DMS53 treated with DMSO at 0.1 percent for 48 hours (cell line): ENCODE measurements around the gene ADGRV1.
"Not testable (repeated sequence)": the region's sequence is repeated elsewhere in the genome, so short reads cannot be mapped to it uniquely, and the experiment has no call there.

Experiments
- DNase-seq: peaks from one replicate; lab custom pipeline; 2025; ENCODE audit not compliant: unreplicated experiment; lab: John Stamatoyannopoulos, UW

The ADGRV1 gene

DNA sequence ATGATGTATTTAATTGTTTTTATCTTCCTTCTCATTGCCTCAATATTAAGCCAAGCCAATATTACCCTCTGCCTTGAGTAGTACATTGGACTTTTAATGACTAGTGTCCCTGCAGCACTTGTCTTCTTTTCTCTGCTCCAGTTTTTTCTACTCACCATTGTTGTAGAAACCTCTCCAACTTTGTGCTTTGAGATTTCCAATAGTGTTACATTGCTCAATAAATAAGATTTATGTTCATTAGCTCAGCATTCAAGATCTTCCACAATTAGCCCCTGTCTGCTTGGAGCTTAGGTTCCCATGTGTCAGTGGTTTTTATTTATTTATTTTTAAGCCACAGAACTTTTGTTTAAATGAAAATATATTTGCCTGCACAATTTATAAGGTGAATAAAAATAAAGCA lies 145.3 kb downstream of the ADGRV1 start:
- no peak for DNase-seq

DNA sequence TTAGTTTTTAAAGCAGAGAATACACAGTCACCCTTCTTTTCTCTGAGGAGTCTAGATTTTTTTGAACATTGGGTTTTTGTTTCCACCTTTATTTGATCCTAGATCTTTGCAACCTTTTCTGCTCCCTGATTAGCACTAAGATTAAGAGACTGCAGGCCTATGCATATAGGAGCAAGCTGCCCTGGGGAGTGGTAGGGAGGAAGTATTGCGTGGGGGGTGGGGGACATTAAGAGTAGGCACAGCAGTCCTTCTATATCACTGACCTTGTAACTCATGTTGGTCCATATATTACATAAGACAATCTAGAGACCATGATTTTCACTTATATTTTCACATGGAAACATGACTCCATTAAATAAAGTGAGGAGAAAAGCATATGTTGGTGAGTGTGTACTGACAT lies 149.1 kb downstream of the ADGRV1 start:
- no peak for DNase-seq

DNA sequence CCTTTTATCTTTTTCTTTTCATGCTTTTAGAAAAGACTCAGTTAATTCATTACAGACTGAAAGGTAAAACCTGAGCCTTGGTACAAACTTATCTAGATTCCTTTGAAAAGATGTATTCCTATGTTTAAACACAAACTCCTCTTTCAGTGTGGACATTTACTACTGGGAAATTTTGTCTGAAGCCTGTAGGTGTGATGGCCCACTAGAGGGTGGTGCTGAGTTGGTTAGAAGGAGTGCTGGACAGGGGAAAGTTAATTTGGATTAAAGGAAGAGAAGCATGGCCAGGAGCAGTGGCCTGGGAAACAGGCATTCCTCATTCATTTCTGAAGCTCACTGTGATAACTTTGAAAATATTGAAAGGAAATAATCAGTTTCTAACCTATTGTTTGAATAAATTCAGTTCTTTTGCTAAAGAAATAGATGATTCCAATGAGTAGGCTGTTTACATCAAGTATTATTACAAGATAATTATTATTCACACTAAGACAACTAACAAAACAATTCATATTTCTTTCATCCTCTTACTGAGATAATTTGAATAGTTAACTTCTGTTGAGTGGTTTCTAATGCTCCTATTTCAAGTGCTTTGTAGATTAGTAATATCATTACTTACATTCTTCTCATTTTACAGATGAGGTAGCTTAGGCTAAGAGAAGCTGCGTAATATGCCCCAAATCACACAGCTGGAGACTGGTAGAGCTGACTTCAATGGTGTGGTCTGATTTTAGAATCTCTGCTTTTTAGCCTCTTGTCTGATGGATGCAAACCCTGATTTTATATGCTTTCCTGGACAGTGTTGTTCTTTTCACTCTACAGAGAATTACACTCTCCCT lies 150.9 kb downstream of the ADGRV1 start:
- peak; percentile 46 for DNase-seq

DNA sequence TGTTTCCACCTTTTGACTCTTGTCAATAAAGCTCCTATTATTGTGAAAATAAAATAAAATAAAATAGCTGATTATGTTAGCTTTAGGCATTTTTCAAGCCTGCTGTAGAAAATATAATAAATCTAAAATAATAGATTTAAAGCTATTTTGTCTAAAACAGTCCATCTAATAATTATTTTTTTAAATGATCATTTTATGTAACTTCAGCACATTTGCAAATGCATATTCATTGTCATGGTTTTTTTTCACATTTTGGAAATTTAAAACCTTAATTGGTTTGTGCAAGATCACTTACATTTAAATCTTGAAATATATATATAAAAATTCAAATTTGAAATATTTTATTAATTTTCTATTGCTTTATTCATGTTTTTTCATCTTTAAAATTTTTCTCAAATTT lies 159.8 kb downstream of the ADGRV1 start:
- no peak for DNase-seq

DNA sequence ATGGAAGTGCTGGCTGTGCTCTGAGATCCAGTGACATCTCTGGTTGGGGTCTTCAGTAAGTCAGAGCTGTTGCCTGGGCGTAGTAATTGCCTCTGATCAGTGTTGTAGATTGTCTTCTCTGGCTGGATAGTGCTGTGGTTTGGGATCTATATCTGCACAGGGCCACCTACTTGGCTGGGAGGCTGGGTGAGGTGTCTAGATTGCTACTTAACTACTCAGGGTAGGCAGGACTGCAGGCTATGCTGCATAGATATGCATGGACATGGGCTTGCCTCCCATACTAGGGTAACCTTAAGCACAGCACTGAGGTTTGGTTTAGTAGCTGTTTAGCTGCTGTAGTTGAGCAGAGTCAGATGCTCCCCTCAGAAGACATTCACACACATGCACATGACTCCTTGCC lies 181.0 kb downstream of the ADGRV1 start:
- no peak for DNase-seq

DNA sequence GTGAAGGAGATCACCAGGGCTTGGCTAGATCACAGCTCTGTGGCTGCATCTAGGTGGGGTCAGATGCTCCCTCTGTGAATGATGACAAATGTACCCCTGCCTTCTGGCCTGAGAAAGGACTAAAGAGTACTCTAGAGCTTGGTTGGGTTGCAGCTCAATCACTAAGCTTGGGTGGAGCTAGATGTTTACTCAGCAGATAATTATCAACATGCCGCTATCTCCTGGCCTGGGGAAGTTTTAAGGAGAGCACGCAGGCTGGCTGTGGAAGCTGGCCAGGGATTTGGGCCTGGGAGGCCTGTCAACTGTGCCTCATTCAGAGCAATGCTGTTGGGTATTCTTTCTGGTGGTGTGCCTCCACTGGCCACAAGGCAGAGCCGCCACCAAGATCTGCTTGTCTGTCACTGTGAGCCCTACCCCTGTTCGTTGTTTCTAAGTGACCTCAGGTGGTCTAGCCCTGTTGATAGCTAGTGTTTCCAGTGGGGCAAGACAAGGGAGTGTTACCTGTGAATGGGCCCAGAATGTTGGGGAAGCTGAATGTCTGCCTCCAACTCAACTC lies 181.7 kb downstream of the ADGRV1 start:
- DNase-seq: no peak

DNA sequence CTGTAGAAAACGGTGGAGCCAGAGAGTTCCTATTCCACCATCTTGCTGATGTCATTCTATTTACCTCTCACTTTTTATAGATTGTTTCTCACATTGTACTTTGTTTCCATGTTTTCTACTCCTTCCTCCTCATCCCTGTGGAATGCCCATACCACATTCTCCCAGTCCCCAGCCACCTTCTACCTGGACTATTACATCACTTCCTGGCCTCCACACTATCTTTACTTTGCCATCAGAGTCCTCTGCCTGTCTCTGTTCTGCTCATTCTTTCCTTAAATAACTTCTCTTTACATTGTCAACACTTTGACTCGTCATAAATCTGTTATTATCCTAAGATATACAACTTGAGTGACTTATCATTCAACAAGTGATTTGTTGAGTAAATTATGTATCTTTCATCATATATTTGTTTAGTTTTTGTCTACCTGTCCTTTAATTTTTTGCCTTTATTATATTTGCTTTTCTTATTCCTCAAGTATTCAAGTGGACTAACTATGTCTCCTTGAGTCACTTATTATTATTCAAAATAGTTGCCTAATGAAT lies 182.5 kb downstream of the ADGRV1 start:
- peak; percentile 18 for DNase-seq

DNA sequence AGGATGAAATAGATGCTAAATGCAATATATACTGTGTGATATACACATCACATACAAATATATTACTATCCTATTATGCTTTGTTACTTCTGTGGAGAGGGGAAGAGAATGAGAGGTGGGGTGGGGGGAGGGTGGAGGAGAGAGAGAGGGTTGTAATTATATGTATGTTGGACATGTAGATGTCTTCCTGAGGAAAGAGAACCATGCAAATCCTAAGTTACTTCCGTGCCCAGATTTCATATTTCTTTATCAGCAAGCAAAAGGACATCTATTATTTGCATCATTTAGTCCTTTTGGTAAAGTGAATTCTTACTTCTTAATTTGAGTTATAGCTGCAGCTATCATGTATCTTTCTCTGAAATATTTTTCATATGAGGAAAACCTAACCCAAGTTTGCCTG lies 187.5 kb downstream of the ADGRV1 start:
- DNase-seq: no peak

DNA sequence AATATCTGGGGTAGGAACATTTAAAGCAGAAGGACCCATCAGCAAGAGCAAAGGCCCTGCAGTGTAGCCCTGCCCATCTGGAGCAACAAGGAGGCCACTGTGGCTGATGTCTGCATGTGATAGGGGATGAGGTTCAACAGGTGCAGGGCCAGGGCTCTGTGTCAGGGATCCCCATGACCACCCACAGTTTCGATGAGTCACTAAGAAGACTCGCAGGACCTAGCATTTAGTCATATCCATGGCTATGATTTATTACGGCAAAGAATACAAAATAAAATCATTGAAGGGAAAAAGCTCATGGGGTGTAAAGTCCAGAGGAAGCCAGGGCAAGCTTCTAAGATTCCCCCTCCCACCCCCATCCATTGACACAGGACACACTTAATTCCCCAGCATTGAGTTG lies 188.6 kb downstream of the ADGRV1 start:
- no peak for DNase-seq

DNA sequence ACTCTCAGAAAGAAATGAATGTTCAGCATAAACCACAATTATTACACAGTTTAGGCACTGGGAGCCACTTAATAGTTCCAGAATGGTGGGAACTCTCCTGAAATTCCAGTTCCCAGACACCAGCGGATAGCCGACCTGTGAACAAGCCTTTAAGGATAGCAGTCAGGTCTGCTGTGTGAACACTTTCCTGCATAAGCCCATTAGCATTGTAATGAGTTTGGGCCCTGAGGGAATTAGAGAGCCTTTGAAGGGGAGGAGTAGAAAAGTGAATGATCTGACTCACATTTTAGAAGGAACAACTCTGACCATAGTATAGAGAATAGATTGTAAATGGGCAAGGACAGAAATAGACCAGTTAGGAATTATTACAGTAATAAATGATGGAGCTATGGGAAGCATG lies 189.1 kb downstream of the ADGRV1 start:
- DNase-seq: no peak

DNA sequence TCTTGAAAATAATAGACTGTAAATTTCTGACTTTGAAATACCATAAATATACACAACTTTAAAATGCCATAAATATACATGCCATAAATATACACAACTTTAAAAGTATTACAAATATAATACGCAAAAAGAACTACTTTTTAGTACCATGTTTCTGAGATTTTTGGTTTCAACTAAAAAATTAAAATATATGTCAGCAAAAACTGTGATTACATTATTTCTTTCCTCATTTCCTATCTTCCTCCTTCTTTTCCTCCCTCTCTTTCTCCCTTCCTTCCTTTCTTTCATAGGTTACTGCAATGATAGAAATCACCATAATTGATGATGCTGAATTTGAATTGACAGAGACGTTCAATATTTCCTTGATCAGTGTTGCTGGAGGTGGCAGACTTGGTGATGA lies 200.5 kb downstream of the ADGRV1 start:
- no peak for DNase-seq

DNA sequence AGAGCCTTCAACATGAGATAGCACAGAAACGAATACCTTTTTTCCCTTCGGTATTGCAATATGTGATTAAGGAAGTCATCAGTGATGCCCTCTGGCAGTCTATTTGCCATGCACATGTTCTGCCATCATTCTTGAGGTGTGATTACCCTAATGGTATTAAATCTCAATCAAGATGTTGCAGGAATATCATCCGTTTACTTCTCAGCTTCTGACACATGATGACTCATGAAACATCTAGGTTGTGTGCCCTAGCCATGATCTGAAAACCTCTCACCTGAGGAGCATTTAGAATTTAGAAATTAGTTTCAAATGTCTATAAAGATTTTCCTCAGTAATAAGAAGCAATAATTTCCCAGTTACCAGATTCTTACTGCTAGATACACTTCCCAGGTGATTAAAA lies 209.1 kb downstream of the ADGRV1 start:
- no peak for DNase-seq

DNA sequence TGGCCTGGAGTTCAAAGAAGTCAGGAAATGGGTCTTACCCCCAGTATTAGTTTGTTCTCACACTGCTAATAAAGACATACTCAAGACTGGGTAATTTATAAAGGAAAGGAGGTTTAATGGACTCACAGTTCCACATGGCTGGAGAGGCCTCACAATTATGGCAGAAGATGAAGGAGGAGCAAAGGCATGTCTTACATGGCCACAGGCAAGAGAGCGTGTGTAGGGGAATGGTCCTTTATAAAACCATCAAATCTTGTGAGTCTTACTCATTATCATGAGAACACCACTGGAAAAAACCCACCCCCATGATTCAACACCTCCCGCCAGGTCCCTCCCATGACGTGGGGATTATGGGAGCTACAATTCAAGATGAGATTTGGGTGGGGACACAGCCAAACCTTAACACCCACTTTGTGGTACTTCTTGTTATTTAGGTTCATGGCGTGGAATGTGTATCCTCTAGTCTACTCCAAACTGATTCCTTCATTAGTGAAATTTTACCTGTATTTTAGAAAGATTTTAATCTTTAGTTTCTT lies 211.5 kb downstream of the ADGRV1 start:
- DNase-seq: not testable (repeated sequence)

DNA sequence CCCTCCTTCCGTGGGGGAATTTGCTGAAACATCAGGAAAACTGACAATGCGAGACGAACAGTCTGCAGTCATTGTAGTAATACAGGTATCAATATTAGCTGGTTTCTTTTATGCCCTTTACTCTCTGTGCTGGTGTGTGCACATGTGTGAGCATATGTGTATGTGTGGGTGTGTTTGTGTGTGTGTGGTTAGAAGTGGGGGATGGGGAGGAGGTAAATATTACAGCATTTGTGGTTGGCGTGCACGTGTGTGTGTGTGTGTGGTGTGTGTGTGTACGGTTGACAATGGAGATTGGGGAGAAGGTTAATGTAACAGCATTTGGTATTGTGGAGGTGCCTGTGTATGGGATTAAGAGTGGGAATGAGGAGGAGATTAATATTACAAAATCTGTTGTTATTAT lies 219.4 kb downstream of the ADGRV1 start:
- no peak for DNase-seq

DNA sequence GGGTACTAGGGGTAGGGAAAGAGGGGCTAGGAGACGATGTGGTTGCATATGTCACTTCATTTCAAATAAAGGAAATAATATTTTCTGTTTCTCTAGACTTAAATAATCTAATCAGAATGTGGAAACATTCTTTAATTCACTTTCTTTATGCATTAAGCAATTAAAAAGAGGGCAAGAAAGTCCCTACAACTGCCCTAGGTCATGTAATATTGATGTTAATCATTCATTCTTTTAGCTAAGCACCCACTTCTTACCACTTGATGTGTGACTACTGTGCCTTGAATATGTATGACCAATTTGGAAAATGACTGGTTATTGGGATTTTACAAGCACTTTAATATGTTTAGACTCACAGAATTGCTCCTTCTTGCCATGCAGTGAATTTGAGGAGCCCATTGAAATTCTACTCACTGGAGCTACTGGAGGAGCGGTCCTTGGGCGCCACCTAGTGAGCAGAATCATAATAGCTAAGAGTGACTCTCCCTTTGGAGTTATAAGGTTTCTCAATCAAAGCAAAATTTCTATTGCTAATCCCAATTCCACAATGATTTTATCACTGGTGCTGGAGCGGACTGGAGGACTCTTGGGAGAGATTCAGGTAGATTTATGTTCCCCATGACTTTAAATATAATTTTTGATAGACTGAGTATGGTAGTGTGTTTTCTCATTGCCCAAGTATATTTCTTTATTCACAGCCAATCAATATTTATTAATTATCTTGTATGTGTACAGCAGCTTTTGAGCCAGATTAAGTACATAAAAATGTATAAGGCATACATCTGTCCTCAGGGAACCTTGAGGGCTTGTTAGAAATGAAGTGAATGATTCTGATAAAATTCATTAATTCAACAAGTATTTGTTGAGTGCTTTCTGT lies 225.1 kb downstream of the ADGRV1 start:
- peak; percentile 69 for DNase-seq

DNA sequence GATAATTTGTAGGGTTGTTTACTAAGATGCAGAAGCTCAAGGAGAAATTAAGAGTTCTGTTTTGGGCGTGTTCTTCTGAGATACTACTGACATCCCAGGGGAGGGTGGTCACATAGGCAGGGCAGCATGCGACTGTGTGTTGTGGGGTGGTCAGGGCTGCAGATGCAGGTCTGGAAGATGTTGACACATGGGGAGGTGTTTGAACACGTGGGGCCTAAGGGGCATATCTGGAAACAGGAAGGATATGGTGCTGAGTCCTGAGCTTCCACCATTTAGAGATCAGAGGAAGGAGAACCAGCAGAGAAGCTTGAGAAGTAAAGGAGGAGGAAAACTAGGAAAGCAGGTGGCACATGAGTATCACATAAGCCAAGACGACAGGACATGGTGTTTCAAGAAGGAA lies 228.2 kb downstream of the ADGRV1 start:
- DNase-seq: no peak

DNA sequence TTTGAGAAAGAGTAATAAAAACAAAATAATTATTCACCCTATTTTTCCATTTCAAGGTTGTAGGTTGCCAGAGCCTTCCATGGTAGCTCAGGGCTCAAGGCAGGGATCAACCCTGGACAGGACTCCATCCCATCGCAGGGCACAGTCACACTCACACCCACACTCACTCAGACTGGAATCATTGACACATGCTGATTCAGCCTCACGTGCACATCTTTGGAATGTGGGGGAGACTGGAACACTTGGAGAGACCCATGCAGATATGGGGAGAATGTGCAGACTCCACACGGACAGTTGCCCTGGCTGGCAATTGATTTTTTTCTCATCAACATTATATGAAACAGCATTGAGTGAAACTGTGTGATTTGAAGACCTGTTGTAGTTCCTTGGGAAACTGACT lies 234.1 kb downstream of the ADGRV1 start:
- DNase-seq: no peak

DNA sequence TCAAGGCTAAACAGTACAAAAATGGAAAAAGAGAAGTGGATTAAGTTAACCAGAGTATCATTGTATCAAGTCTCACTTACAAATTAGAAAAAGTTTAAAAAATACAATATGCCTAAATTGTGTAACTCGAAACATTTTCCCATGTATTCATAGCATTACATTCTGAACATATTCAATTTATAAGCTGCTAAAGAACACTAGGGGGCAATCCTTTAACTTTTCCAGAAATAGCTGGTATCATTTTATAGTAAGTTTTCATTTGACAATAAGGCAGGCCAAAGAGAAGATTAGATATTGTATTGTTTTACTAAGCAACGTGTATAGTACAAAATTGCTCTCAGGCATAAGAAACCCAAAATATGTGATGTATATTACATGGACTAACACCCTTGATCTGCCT lies 234.6 kb downstream of the ADGRV1 start:
- no peak for DNase-seq

DNA sequence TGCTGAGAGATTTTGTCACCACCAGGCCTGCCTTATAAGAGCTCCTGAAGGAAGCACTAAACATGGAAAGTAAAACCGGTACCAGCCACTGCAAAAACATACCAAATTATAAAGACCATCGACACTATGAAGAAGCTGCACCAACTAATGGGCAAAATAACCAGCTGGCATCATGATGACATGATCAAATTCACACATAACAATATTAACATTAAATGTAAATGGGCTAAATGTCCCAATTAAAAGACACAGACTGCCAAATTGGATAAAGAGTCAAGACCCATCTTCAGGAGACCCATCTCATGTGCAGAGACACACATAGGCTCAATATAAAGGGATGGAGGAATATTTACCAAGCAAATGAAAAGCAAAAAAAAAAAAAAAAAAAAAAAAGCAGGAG lies 238.3 kb downstream of the ADGRV1 start:
- DNase-seq: not testable (repeated sequence)

DNA sequence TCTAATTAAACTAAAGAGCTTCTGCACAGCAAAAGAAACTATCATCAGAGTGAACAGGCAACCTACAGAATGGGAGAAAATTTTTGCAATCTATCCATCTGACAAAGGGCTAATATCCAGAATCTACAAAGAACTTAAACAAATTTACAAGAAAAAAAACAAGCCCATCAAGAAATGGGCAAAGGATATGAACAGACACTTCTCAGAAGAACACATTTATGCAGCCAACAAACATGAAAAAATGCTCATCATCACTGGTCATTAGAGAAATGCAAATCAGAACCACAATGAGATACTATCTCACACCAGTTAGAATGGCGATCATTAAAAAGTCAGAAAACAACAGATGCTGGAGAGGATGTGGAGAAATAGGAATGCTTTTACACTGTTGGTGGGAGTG lies 241.5 kb downstream of the ADGRV1 start:
- DNase-seq: not testable (repeated sequence)

DNA sequence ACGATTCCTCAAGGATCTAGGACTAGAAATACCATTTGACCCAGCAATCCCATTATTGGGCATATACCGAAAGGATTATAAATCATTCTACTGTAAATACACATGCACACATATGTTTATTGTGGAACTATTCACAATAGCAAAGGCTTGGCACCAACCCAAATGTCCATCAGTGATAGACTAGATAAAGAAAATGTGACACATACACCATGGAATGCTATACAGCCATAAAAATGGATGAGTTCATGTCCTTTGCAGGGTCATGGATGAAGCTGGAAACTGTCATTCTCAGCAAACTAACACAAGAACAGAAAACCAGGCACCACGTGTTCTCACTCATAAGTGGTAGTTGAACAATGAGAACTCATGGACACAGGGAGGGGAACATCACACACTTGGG lies 241.9 kb downstream of the ADGRV1 start:
- not testable (repeated sequence) for DNase-seq
